Skeletal muscle tissue (tissue), 4 donors: Measurements from ENCODE around the gene SYNJ2. TPM values are rescaled to one million over a fixed set of nuclear protein-coding genes. Genes with fewer than 3 reads are reported as not detected.

Source experiments
- H3K27ac ChIP-seq: one replicate; pipeline ENCODE4 v1.7.0; 2013; ENCODE audit warnings: mild to moderate bottlenecking, low read depth, low read length, inconsistent platforms
- H3K27me3 ChIP-seq, 3 donors: one replicate each; pipeline ENCODE4 v1.7.0; 2013; ENCODE audit warnings: low read length in 3 of 3; ENCODE audit not compliant: control insufficient read depth in 3 of 3, insufficient read depth in 3 of 3
- H3K36me3 ChIP-seq, 3 donors: one replicate each; pipeline ENCODE4 v1.7.0; 2013; ENCODE audit warnings: low read length in 3 of 3; ENCODE audit not compliant: control insufficient read depth in 3 of 3, insufficient read depth in 3 of 3
- H3K4me1 ChIP-seq, 3 donors: one replicate each; pipeline ENCODE4 v1.7.0; 2013; ENCODE audit warnings: low read length in 3 of 3, mild to moderate bottlenecking in 3 of 3; ENCODE audit not compliant: control insufficient read depth in 3 of 3, insufficient read depth in 3 of 3
- H3K4me3 ChIP-seq, 3 donors: one replicate each; pipeline ENCODE4 v1.7.0; 2013; ENCODE audit warnings: low read length in 3 of 3
- H3K9ac ChIP-seq, 3 donors: one replicate each; pipeline ENCODE4 v1.7.0; 2013; ENCODE audit warnings: low read length in 3 of 3, mild to moderate bottlenecking in 3 of 3, moderate library complexity in 2 of 3, low read depth in 1 of 3
- H3K9me3 ChIP-seq, 3 donors: one replicate each; pipeline ENCODE4 v1.7.0; 2013; ENCODE audit warnings: low read length in 3 of 3; ENCODE audit not compliant: control insufficient read depth in 3 of 3
- total RNA-seq: library from RNA; depleted of rRNA; stranded (reverse); fragments of >200 nt; gene quantifications from one replicate; pipeline ENCODE4 v1.2.3, GENCODE V29; 2014
- donor health status: Osteomylitis.

Gene SYNJ2
- total RNA-seq, 1 donor from 2014 or later: 8.4 TPM

GRCh38 chr6:158024566-158025297 is 43.1 kb downstream of the SYNJ2 start:
- Histone ChIP-seq H3K27me3 (no peaks in the 10 kb centered on the region), H3K9ac (no peak overlapping the region), H3K4me1 (peaks cover 19 to 27% (median 26%) of the 10 kb centered on the region in 3 donors), H3K9me3 (no peaks in the 10 kb centered on the region), H3K4me3 (no peak overlapping the region), H3K36me3 (peaks cover 0 to 2% (median 0%) of the 10 kb centered on the region in 3 donors), H3K27ac (no peak overlapping the region)

- Histone ChIP-seq H3K27ac (peak overlapping the region; percentile 64), H3K4me3 (peak overlapping the region; percentile 8 to 54 (median 52)), H3K27me3 (no peaks in the 10 kb centered on the region), H3K9me3 (no peaks in the 10 kb centered on the region), H3K4me1 (peaks cover 20 to 29% (median 29%) of the 10 kb centered on the region in 3 donors), H3K36me3 (no peaks in the 10 kb centered on the region), H3K9ac (peak overlapping the region; percentile 33 to 57 (median 50))
Observed at GRCh38 chr6:158026054-158026900, 44.6 kb downstream of the SYNJ2 start.

- H3K27me3 ChIP-seq: no peaks in the 10 kb centered on the region
- H3K4me1 ChIP-seq: peaks cover 28 to 35% (median 34%) of the 10 kb centered on the region in 3 donors
- peak overlapping the region in 1 of 3 donors; percentile 8 for H3K9ac ChIP-seq
- H3K4me3 ChIP-seq: peak overlapping the region in 1 of 3 donors; percentile 52
- H3K36me3 ChIP-seq: no peaks in the 10 kb centered on the region
- peak overlapping the region; percentile 64 for H3K27ac ChIP-seq
- H3K9me3 ChIP-seq: no peaks in the 10 kb centered on the region
Observed at GRCh38 chr6:158026901-158027589, 45.4 kb downstream of the SYNJ2 start.

- no peak overlapping the region for H3K9ac ChIP-seq
- H3K4me1 ChIP-seq: peaks cover 34 to 41% (median 40%) of the 10 kb centered on the region in 3 donors
- no peaks in the 10 kb centered on the region for H3K27me3 ChIP-seq
- H3K36me3 ChIP-seq: no peaks in the 10 kb centered on the region
- no peaks in the 10 kb centered on the region for H3K9me3 ChIP-seq
- peak overlapping the region; percentile 64 for H3K27ac ChIP-seq
- H3K4me3 ChIP-seq: no peak overlapping the region
Observed at GRCh38 chr6:158027590-158028285, 46.1 kb downstream of the SYNJ2 start.

- H3K27me3 ChIP-seq: no peaks in the 10 kb centered on the region
- peaks cover 0 to 4% (median 0%) of the 10 kb centered on the region in 3 donors for H3K36me3 ChIP-seq
- peaks cover 40 to 44% (median 40%) of the 10 kb centered on the region in 3 donors for H3K4me1 ChIP-seq
- H3K9me3 ChIP-seq: no peaks in the 10 kb centered on the region
- no peak overlapping the region for H3K4me3 ChIP-seq
- no peak overlapping the region for H3K9ac ChIP-seq
- no peak overlapping the region for H3K27ac ChIP-seq
Observed at GRCh38 chr6:158028421-158028820, 46.8 kb downstream of the SYNJ2 start.

GRCh38 chr6:158028876-158029275 is 47.2 kb downstream of the SYNJ2 start:
- Histone ChIP-seq H3K4me1 (peaks cover 40 to 46% (median 40%) of the 10 kb centered on the region in 3 donors), H3K9me3 (no peaks in the 10 kb centered on the region), H3K27ac (no peak overlapping the region), H3K9ac (no peak overlapping the region), H3K27me3 (no peaks in the 10 kb centered on the region), H3K4me3 (no peak overlapping the region), H3K36me3 (peaks cover 0 to 5% (median 0%) of the 10 kb centered on the region in 3 donors)

- H3K36me3 ChIP-seq: peaks cover 0 to 5% (median 0%) of the 10 kb centered on the region in 3 donors
- no peaks in the 10 kb centered on the region for H3K9me3 ChIP-seq
- no peak overlapping the region for H3K27ac ChIP-seq
- H3K4me3 ChIP-seq: no peak overlapping the region
- no peak overlapping the region for H3K9ac ChIP-seq
- peaks cover 40 to 44% (median 40%) of the 10 kb centered on the region in 3 donors for H3K4me1 ChIP-seq
- no peaks in the 10 kb centered on the region for H3K27me3 ChIP-seq
Observed at GRCh38 chr6:158029668-158030230, 48.1 kb downstream of the SYNJ2 start.

GRCh38 chr6:158030380-158031300 is 49.0 kb downstream of the SYNJ2 start:
- Histone ChIP-seq H3K27ac (peak overlapping the region; percentile 44), H3K4me3 (no peak overlapping the region), H3K9ac (no peak overlapping the region), H3K36me3 (peaks cover 0 to 5% (median 0%) of the 10 kb centered on the region in 3 donors), H3K9me3 (no peaks in the 10 kb centered on the region), H3K4me1 (peaks cover 40 to 43% (median 40%) of the 10 kb centered on the region in 3 donors), H3K27me3 (no peaks in the 10 kb centered on the region)
